ENCODE measurements around the gene PVRIG.
"Not testable (repeated sequence)": the region's sequence is repeated elsewhere in the genome, so short reads cannot be mapped to it uniquely, and the experiment has no call there.

The PVRIG gene

DNA sequence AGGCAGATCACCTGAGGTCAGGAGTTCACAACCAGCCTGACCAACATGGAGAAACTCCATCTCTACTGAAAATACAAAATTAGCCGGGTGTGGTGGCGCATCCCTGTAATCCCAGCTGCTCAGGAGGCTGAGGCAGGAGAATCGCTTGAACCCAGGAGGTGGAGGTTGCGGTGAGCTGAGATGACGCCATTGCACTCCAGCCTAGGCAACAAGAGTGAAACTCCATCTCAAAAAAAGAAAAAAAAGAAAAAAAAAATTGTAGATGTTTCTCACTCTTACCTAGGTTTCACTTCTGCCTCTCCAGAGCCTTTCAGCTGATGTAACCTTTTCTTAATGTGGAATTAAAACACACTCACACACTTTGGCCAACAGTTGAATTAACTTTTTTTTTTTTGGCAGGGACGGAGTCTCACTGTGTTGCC lies 23.8 kb upstream of the PVRIG start:
- not testable (repeated sequence) for DNase-seq

DNA sequence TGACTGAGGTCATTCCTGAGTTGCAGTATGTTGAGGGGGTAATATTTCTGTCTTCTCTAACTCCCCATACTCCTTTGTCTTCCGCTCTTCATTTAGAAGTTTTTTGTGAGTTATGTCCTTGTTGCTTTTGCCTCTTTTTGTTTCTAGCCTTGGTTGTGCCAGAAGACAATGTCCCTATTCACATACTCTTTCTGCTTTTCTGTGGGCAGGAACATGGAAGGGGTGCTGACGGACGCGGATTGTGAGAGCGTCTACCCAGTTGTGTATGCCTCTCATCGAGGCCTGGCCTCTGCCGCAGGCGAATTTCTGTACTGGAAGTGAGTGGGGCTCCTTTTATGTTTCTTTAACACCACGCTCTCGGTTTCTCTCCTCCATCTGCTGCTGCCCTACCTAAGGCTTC lies 21.5 kb upstream of the PVRIG start:
- no peak for DNase-seq

DNA sequence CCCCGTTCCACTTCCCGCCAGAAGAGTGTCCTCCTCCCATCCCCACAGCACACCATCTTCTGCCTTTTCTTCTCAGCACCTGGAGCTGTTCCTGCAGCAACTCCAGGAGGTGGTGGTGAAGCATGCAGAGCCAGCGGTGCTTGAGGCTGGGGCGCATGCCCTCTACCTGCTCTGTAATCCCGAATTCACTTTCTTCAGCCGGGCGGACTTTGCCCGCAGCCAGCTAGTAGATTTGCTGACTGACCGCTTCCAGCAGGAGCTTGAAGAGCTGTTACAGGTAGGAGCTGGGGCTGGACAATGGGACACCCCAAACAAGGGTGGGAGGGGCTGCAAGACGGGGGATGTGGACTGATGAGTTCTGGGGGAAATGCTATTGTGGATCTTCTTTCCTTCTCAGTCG lies 19.1 kb upstream of the PVRIG start:
- no peak for DNase-seq

DNA sequence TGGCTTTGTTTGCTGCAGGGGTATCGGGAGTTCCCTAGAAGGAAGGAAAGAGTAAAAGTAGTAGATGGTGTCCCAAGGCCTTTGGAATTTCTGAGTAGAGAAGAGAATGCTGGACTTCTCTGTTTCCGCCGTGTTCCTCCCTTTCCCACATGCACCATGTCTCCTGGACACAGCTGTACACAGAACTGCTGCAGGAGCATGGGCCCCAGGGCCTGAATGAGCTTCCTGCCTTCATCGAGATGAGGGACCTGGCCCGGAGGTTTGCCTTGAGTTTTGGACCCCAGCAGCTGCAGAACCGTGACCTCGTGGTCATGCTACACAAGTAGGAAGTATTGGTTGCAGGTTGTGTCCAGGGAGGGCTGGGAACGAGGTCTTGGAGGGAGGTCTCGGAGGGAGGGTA lies 15.3 kb upstream of the PVRIG start:
- no peak for DNase-seq

DNA sequence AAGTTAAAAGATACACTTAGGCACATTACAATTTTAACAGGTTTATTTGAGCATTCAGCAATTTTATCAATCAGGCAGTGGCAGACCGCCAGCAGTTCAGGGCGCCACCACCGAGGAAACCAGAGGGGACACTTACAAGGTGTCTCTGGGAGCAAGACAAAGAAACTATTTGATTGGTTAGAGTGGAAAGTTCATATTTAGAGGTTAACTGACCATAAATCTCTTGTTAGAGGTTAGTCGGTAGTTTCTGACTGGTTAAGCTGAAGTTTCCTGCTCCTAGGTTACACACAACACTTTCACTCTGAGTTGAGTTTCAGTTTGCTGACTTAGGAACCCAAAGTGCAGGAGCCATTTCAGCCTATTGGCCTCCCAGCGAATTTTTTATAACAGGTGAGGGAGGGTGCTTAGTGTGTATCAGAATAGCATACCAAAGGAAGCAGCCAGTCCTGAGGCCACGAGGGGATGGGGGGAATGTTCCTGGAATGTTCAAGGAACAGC lies 10.8 kb upstream of the PVRIG start:
- DNase-seq = no peak

DNA sequence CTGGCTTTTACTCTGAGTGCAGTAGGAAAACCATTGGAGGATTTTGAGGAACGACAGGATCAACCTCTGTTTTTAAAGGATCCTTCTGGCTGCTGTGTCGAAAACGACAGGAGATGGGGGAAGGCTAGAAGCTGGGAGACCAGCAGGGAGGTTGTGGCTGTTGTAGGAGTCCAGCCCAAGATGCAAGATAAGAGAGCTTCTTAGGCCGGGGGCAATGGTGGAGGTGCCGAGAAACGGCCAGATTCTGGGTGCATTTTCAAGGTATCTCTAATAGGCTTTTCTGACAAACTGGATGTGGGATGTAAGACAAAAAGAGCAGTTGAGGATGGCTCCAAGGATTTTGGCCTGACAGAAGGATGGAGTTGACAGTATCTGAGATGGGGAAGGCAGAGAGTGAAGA lies 10.3 kb upstream of the PVRIG start:
- DNase-seq = no peak

GRCh38 chr7:100210805-100211204 lies 8.9 kb upstream of the PVRIG start:
- DNase-seq = no peak

- DNase-seq = no peak
Observed at GRCh38 chr7:100211342-100211780, 8.4 kb upstream of the PVRIG start.

DNA sequence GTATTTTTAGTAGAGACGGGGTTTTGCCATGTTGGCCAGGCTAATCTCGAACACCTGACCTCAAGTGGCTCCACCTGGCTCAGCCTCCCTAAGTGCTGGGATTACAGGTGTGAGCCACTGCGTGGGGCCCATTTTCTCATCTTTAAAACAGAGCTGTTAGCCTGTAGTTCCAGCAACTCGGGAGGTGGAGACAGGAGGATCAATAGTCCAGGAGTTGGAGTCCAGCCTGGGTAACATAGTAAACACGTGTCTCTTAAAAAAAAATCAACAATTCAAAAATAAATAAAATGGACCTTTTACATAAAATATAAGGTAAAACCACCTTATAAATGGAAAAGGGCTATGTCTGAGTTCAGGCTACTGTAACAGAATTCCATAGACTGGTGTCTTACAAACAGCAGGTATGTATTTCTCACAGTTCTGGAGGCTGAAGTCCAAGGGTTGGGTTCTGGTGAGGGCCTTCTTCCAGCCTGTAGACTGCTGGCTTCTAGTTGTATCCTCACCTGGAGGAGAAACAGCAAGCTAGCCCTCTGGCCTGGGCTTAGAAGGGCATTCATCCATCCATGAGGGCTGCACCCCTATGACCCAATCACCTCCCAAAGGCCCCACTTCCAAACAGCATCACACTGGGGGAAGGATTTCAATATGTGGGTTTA lies 7.0 kb upstream of the PVRIG start:
- DNase-seq = no peak

- DNase-seq = no peak
Observed at GRCh38 chr7:100213672-100214071, 6.1 kb upstream of the PVRIG start.

- DNase-seq = not testable (repeated sequence)
Observed at GRCh38 chr7:100214356-100214755, 5.4 kb upstream of the PVRIG start.

DNA sequence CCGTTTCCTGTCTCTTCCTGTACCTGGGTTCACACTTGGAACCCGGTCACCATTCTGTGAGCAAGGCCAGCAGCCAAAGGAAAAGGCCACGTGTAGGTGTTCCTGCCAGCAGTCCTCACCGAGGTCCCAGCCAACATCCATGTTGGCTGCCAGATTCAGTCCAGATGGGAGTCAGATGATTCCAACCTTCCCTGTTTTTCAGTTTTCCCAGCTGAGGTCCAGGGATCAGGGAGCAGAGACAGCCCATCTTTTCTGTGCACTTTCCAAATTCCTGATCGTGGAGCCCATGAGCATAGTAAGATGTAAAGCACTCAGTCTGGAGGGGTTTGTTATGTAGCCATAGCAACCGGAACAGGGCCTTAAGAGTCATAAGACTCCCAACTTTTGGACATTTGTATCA lies 3.9 kb upstream of the PVRIG start:
- DNase-seq = peak; percentile 88

GRCh38 chr7:100217934-100218333 lies 1.8 kb upstream of the PVRIG start:
- not testable (repeated sequence) for DNase-seq

- no peak for DNase-seq
Observed at GRCh38 chr7:100219271-100219737, 445 bp upstream of the PVRIG start.

DNA sequence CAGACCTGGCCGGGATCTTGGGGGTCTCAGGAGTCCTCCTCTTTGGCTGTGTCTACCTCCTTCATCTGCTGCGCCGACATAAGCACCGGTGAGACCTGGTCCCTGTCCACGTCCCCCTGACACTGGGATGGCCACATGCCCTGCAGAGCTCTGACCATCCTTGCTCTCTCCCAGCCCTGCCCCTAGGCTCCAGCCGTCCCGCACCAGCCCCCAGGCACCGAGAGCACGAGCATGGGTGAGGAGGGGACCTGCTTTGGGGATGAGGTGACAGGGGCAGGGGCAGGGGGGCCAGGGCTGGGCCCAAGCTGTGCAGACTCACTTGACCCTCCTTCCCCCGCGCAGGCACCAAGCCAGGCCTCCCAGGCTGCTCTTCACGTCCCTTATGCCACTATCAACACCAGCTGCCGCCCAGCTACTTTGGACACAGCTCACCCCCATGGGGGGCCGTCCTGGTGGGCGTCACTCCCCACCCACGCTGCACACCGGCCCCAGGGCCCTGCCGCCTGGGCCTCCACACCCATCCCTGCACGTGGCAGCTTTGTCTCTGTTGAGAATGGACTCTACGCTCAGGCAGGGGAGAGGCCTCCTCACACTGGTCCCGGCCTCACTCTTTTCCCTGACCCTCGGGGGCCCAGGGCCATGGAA lies 959 bp downstream of the PVRIG start:
- no peak for DNase-seq

GRCh38 chr7:100221231-100221718 lies 1.5 kb downstream of the PVRIG start:
- DNase-seq = no peak

DNA sequence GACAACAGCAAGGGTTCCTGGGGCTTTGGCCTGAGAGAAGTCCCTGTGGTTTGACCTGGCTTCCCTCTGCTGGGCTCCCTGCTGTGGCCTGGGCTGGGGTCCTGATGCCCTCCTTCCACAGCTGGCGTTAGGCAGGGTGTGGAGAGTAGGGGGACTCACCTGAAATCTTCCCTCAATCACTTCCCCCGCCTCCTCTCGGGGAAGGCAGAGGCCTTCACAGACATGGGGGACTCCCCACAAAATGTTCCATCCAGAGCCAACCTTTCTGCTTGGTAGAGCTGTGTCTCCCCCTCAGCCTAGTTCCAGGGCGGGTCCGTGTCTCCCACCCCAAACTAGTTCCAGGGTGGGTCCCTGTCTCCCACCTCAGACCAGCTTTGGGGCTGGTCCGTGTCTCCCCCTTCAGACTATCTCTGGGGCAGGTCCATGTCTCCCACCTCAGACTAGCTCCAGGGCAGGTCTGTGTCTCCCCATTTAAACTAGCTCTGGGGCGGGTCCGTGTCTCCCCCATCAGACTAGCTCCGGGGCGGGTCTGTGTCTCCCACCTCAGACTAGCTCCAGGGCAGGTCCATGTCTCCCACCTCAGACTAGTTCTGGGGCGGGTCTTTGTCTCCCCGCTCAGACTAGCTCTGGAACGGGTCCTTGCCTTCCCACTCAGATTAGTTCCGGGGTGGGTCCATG lies 2.2 kb downstream of the PVRIG start:
- DNase-seq = no peak

DNA sequence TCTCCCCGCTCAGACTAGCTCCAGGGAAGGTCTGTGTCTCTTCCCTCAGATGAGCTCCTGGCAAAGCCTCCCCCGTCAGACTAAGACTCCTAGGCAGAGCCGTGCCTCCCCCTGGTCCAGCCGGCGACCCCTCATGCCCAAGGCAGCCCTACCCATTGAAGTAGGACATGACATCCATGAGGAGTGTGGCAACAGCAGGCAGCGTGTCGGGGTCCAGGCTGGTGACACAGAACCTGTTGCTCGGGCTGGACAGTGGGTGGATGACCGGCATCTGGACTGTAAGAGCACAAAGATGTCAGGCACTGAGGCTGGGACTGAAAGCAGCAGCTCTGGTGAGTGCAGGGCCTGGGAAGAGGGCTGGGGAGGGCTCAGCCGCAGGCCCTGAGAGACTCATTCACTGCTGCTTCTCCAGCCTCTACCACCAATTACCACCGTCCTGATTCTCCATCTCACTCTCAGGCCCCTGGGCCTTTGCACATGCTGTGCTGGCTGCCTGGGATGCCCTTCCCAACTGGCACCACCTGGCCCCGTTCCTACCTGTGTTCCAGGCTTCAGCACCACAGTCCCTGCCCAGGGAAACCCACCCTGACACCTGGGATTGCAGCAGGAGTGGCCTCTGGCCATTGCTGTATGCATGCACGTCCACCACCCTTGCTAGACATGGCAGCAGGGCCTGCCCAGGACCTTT lies 2.8 kb downstream of the PVRIG start:
- DNase-seq = no peak

DNA sequence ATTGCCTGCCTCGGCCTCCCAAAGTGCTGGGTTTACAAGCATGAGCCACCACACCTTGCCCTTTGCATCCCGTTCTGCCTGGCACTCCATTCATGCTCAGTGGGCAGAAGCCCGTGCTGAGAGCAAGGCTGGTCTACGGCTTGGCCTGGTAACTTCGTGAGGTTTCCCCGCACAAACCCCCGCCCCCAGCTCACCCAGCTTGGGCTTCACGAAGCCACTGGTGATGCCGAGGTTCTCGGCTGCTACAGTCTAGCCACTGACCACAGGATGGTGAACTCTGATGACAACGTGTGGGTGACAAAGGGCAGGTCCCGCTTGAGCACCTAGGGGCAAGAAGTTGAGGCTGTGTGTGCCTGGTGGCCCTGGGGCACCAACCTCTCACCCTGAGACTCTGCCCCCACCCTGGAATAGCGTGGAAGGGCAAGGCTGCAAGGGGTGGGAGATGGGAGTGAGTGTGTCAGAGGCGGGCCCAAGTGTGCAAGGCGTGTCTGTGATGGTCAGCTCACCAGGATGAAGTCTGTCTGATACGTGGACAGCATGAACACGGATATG lies 3.7 kb downstream of the PVRIG start:
- DNase-seq = not testable (repeated sequence)

- not testable (repeated sequence) for DNase-seq
Observed at GRCh38 chr7:100224891-100225290, 5.1 kb downstream of the PVRIG start.

GRCh38 chr7:100234660-100235317 lies 15.0 kb downstream of the PVRIG start:
- DNase-seq = not testable (repeated sequence)

DNA sequence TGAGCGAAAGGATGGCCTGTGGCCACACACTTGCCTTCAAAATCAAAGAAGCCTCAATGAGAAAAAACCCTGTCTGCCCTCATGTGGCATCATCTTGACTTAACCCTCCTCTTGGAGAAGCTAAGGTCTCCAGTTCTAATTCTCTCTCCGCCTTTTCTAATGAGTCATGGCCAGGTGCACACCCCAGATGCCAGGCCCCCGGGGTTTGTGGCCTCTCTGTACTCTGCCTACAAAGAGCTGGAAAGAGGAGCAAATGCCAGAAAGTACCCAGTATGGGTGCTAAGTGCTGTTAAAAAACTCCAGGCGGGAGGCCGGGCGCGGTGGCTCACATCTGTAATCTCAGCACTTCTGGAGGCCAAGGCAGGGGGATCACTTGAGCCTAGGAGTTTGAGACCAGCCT lies 20.2 kb downstream of the PVRIG start:
- not testable (repeated sequence) for DNase-seq
